Mesodermal cell (in vitro differentiated cells): ENCODE measurements around the gene GAK.
"Not testable (repeated sequence)": the region's sequence is repeated elsewhere in the genome, so short reads cannot be mapped to it uniquely, and the experiment has no call there.

ENCODE experiments used
- H3K27ac ChIP-seq: 2 replicates; pipeline ENCODE4 v1.7.0; 2013; ENCODE audit warnings: mild to moderate bottlenecking, low read depth, low read length, moderate library complexity; ENCODE audit not compliant: severe bottlenecking
- H3K36me3 ChIP-seq: 2 replicates; pipeline ENCODE4 v1.7.1; 2013; ENCODE audit warnings: mild to moderate bottlenecking, low read length, moderate library complexity; ENCODE audit not compliant: control insufficient read depth, insufficient read depth
- H3K4me1 ChIP-seq: one replicate; pipeline ENCODE4 v1.7.1; 2013; ENCODE audit warnings: mild to moderate bottlenecking, low read length; ENCODE audit not compliant: insufficient read depth, control insufficient read depth, poor library complexity, severe bottlenecking
- H3K4me3 ChIP-seq: 2 replicates; pipeline ENCODE4 v1.7.0; 2013; ENCODE audit warnings: low read length, control low read depth, mild to moderate bottlenecking; ENCODE audit not compliant: insufficient read depth, poor library complexity, severe bottlenecking; ENCODE audit errors: extremely low read depth
- H3K9me3 ChIP-seq: 2 replicates; pipeline ENCODE4 v1.7.1; 2013; ENCODE audit warnings: mild to moderate bottlenecking, low read length, moderate library complexity; ENCODE audit not compliant: control insufficient read depth
- WGBS, 2 experiments: methylation state at CpG; one replicate each; pipeline ENCODE4 v1.1.5; 2013; ENCODE audit warnings: missing lambda C conversion rate in 2 of 2; ENCODE audit not compliant: insufficient coverage in 2 of 2; 5-methylcytosine and 5-hydroxymethylcytosine counted together

Gene GAK

GRCh38 chr4:939508-939907 is 7.4 kb upstream of the GAK start:
- H3K27ac ChIP-seq, H3K36me3 ChIP-seq, H3K9me3 ChIP-seq, H3K4me1 ChIP-seq, H3K4me3 ChIP-seq: not testable (repeated sequence)
- WGBS, 2 experiments: 50 to 58% methylated on average over 1 to 2 of the region's 4 CpGs

GRCh38 chr4:932713-933070 is 576 bp upstream of the GAK start:
- peak overlapping the region; percentile 72 for H3K27ac ChIP-seq
- H3K36me3 ChIP-seq: no peaks in the 10 kb centered on the region
- H3K4me3 ChIP-seq: peak overlapping the region; percentile 99
- 3 to 8% methylated on average over 10 of the region's 11 CpGs for WGBS, 2 experiments
- H3K4me1 ChIP-seq: peaks cover 5% of the 10 kb centered on the region
- H3K9me3 ChIP-seq: no peaks in the 10 kb centered on the region

- no peaks in the 10 kb centered on the region for H3K36me3 ChIP-seq
- 7 to 11% methylated on average over 25 of the region's 31 CpGs for WGBS, 2 experiments
- peak overlapping the region; percentile 99 for H3K4me3 ChIP-seq
- H3K4me1 ChIP-seq: peaks cover 5% of the 10 kb centered on the region
- no peaks in the 10 kb centered on the region for H3K9me3 ChIP-seq
- H3K27ac ChIP-seq: peak overlapping the region; percentile 73
These were observed 739 bp downstream of the GAK start for GRCh38 chr4:931194-931959.

- Histone ChIP-seq H3K4me1 (peaks cover 5% of the 10 kb centered on the region), H3K4me3 (peak overlapping the region; percentile 99), H3K27ac (no peak overlapping the region), H3K36me3 (no peaks in the 10 kb centered on the region), H3K9me3 (no peaks in the 10 kb centered on the region)
- 80 to 86% methylated on average over 7 of the region's 7 CpGs for WGBS, 2 experiments
These were observed 1.3 kb downstream of the GAK start for GRCh38 chr4:930827-931193.

DNA sequence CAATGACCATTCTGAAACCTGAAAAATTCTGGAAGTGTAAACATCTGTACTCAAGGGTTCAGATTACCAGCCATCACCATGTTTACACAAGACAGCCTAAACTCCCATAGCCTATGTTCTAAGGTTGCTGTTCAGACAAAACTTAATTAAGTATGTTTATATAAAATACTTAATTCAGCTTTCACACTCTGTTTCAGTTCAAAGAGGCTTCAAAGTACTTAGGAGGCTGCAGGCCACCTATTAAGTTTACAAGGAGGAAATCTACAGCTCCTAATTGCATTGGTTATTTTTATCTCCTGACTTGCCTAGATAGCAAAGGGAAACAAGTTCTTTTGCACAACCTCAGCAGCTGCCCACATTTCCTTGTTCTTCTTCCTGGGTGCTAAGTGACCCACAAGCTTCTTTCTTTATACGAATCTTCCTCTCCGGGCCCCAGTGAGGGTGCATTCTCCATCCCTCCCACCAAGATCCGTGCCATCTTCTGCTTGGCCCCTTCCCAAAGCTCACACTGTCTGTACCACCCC is 2.0 kb downstream of the GAK start:
- H3K36me3 ChIP-seq: peaks cover 2% of the 10 kb centered on the region
- no peak overlapping the region for H3K27ac ChIP-seq
- no peaks in the 10 kb centered on the region for H3K9me3 ChIP-seq
- H3K4me1 ChIP-seq: peaks cover 8% of the 10 kb centered on the region
- 57 to 87% methylated on average over 1 to 3 of the region's 3 CpGs for WGBS, 2 experiments
- H3K4me3 ChIP-seq: no peak overlapping the region

DNA sequence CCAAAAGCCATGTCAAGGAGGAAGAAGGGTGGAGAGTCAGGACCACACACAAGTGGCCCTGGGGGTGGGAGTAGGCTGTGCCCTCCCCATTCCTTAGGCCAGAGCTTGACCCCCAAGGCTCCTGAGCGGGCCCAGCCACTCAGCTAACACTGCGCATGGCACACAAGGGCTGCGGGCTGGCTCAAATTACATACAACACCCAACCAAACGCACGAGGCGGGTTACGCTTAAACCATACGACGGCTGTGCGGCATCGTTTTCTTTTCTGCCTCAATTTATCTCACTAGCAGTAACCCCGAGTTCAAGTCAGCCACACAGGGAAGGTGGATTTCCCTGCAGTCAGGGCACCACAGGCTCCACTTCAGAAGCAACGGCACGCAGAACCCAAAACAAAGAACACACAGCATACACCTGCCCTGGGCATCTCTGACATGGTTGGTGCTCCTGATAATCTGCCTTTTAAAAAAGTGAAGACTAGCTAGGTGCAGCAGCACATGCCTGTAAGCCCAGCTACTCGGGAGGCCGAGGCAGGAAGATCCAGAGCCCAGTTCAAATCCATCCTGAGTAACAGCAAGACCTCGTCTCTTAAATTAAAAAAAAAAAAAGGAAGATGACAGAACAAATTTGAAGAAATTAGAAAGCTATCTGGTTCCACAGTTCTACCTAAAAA is 2.9 kb downstream of the GAK start:
- peaks cover 2% of the 10 kb centered on the region for H3K36me3 ChIP-seq
- H3K4me1 ChIP-seq: peaks cover 8% of the 10 kb centered on the region
- H3K4me3 ChIP-seq: no peak overlapping the region
- H3K9me3 ChIP-seq: no peaks in the 10 kb centered on the region
- no peak overlapping the region for H3K27ac ChIP-seq
- WGBS, 2 experiments: 82 to 96% methylated on average over 15 to 16 of the region's 17 CpGs

GRCh38 chr4:927566-927965 is 4.5 kb downstream of the GAK start:
- 98 to 100% methylated on average over 2 to 8 of the region's 21 CpGs for WGBS, 2 experiments
- H3K9me3 ChIP-seq, H3K4me1 ChIP-seq, H3K4me3 ChIP-seq, H3K27ac ChIP-seq, H3K36me3 ChIP-seq: not testable (repeated sequence)

GRCh38 chr4:926538-926937 is 5.6 kb downstream of the GAK start:
- H3K9me3 ChIP-seq: no peaks in the 10 kb centered on the region
- peaks cover 17% of the 10 kb centered on the region for H3K36me3 ChIP-seq
- H3K4me1 ChIP-seq: peaks cover 3% of the 10 kb centered on the region
- H3K27ac ChIP-seq: no peak overlapping the region
- 56 to 61% methylated on average over 3 to 5 of the region's 17 CpGs for WGBS, 2 experiments
- H3K4me3 ChIP-seq: no peak overlapping the region

GRCh38 chr4:925771-926500 is 6.2 kb downstream of the GAK start:
- H3K4me1 ChIP-seq: peaks cover 3% of the 10 kb centered on the region
- no peak overlapping the region for H3K4me3 ChIP-seq
- no peak overlapping the region for H3K27ac ChIP-seq
- no peaks in the 10 kb centered on the region for H3K9me3 ChIP-seq
- WGBS, 2 experiments: 94 to 96% methylated on average over 22 to 23 of the region's 26 CpGs
- peaks cover 20% of the 10 kb centered on the region for H3K36me3 ChIP-seq

DNA sequence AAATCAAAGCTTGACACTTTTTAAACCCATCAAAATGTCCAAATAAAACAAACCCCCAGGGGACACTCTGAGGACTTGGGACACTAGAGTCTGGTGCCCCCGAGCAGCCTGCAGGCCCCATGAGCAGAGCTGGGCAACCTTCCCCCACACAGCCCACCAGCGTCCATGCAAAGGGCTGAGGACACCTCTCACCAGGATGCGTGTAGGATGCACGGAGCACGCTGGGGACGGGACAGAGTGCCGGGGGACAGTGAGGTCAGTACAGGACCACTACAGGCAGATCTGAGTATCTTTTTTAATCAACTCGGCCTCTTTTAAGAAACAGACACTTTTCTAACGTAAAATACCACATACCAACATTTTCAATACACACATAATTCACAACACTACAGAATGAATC is 6.9 kb downstream of the GAK start:
- WGBS, 2 experiments: 94% methylated on average over 7 of the region's 9 CpGs
- Histone ChIP-seq H3K4me1 (peaks cover 3% of the 10 kb centered on the region), H3K36me3 (peaks cover 20% of the 10 kb centered on the region)

More for the DNA sequence above, 6.9 kb downstream of the GAK start:
- H3K9me3 ChIP-seq: no peaks in the 10 kb centered on the region
- H3K4me3 ChIP-seq: no peak overlapping the region
- no peak overlapping the region for H3K27ac ChIP-seq
